ENCODE data around the gene TNFRSF11A. TPM values are rescaled to one million over a fixed set of nuclear protein-coding genes. Genes with fewer than 3 reads are reported as not detected.

TNFRSF11A gene
- total and polyA plus RNA-seq, 10 donors, result 0.29 to 11.8 (median 4.2) TPM

DNA sequence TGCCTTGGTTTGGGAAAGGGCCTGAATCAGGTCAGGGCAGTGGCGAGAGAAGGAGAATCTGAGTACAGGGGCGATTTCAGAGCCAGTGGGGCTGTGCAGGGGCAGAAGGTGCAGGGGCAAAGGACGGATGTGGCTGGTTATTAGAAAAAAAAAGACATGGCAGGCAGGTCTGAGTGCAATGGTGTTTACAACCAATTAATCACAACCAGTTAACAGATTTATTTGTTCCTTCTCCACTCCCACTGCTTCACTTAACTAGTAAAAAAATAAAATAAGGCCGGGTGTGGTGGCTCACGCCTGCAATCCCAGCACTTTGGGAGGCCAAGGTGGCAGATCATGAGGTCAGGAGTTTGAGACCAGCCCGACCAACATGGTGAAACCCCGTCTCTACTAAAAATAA lies 5.5 kb downstream of the TNFRSF11A start:
- TF ChIP-seq, protein P1, sequence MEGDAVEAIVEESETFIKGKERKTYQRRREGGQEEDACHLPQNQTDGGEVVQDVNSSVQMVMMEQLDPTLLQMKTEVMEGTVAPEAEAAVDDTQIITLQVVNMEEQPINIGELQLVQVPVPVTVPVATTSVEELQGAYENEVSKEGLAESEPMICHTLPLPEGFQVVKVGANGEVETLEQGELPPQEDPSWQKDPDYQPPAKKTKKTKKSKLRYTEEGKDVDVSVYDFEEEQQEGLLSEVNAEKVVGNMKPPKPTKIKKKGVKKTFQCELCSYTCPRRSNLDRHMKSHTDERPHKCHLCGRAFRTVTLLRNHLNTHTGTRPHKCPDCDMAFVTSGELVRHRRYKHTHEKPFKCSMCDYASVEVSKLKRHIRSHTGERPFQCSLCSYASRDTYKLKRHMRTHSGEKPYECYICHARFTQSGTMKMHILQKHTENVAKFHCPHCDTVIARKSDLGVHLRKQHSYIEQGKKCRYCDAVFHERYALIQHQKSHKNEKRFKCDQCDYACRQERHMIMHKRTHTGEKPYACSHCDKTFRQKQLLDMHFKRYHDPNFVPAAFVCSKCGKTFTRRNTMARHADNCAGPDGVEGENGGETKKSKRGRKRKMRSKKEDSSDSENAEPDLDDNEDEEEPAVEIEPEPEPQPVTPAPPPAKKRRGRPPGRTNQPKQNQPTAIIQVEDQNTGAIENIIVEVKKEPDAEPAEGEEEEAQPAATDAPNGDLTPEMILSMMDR (IDR thresholded peaks at IDR 0.05 in 8 of 11, conservative IDR thresholded peaks at IDR 0.05 in 3 of 11), result no peak
- TF ChIP-seq POLR2A (IDR thresholded peaks at IDR 0.05) (no peak), POLR2AphosphoS5 (IDR thresholded peaks at IDR 0.05) (no peak)
- Histone ChIP-seq H3K4me1 (peaks cover 14 to 67% (median 39%) of the 10 kb centered on the region in 6 donors), H3K9me3 (no peaks in the 10 kb centered on the region), H3K4me3 (no peak overlapping the region), H3K27ac (no peak overlapping the region), H3K36me3 (no peaks in the 10 kb centered on the region), H3K27me3 (replicated peaks in 1 of 7) (peaks cover 3 to 91% (median 40%) of the 10 kb centered on the region in 7 donors)
- WGBS, 5 donors, result 88 to 92% (median 90%) methylated on average over 7 of the region's 7 CpGs
- intact Hi-C loops (cut with DNase I; ENCODE audit: low total_unique reads), result no loop called here
- peak; percentile 35 for DNase-seq

DNA sequence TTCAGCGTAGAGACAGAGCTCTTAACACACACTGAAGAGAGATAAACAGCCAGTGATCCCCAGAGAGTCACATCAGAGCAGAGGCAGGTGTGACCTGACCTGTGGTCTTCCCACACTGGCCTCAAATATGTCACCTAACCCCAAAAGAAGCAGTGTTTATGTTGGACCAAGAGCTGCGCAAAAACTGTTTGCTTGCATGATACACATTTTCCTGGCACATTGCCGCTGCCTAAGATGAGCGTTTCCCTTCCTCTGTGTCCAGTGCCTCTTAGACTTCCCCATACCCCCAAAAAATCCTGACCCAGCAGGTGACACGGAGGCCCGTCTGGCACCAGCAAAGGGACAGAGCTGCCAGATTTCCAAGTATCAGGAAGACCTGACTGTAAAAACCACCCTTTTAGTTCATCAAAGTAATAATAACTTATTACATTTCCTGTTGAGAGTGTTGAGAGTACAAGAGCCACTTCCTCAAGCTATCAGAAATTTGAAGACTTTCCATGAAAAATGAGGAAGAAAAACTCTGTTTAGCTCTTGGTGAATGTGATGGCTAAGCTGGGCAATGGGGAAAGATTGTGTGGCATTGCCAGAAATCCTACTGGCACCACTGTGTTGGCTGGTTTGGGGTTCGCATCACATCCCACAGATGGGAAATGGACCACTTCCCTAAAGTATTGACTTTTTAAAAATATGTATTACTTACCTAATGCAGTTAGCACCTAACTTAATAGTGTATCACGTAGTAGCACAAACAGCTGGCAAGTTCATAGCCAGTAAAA lies 6.7 kb downstream of the TNFRSF11A start:
- intact Hi-C loops (cut with DNase I; ENCODE audit: low total_unique reads), result no loop called here
- Histone ChIP-seq H3K27me3 (replicated peaks in 1 of 7) (peaks cover 0 to 86% (median 29%) of the 10 kb centered on the region in 7 donors), H3K4me3 (no peak overlapping the region), H3K9me3 (no peaks in the 10 kb centered on the region), H3K4me1 (peaks cover 3 to 56% (median 28%) of the 10 kb centered on the region in 6 donors), H3K36me3 (no peaks in the 10 kb centered on the region), H3K27ac (peak overlapping the region in 2 of 8 donors; percentile 2 to 22)
- DNase-seq, result peak; percentile 50
- TF ChIP-seq POLR2AphosphoS5 (IDR thresholded peaks at IDR 0.05) (no peak), POLR2A (IDR thresholded peaks at IDR 0.05) (no peak)
- TF ChIP-seq, protein P1 (IDR thresholded peaks at IDR 0.05 in 8 of 11, conservative IDR thresholded peaks at IDR 0.05 in 3 of 11), result no peak
- 46 to 62% (median 54%) methylated on average over 7 to 8 of the region's 8 CpGs for WGBS, 5 donors

DNA sequence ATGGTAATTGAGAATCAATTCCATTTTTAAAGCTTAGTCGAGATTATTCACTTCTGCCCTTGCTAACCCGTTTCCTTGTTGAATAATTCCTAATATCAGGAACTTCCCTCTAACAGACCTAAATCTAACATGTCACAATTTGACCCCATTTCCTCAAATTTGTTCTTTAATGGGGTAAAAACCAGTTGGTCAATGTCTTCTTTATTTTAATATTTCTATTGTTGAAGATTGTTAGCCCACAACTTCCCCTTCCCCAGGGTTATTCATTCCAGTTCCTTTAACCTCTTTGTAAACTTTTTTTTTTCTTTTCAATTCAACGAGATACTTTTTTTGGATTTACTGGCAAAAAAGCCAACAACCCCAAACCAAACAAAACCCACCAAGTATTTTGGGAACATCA lies 7.3 kb downstream of the TNFRSF11A start:
- WGBS, 5 donors, result 24 to 36% (median 27%) methylated on average over 3 of the region's 3 CpGs

More for the DNA sequence above, 7.3 kb downstream of the TNFRSF11A start:
- Histone ChIP-seq H3K4me1 (peaks cover 3 to 49% (median 27%) of the 10 kb centered on the region in 6 donors), H3K27ac (peak overlapping the region in 1 of 8 donors; percentile 2), H3K36me3 (no peaks in the 10 kb centered on the region), H3K4me3 (no peak overlapping the region), H3K9me3 (no peaks in the 10 kb centered on the region), H3K27me3 (replicated peaks in 1 of 7) (peaks cover 0 to 79% (median 22%) of the 10 kb centered on the region in 7 donors)
- DNase-seq, result no peak
- TF ChIP-seq POLR2A (IDR thresholded peaks at IDR 0.05), result no peak
- TF ChIP-seq, protein P1 (IDR thresholded peaks at IDR 0.05 in 8 of 11, conservative IDR thresholded peaks at IDR 0.05 in 3 of 11), result no peak
- TF ChIP-seq POLR2AphosphoS5 (IDR thresholded peaks at IDR 0.05), result no peak
- intact Hi-C loops (cut with DNase I; ENCODE audit: low total_unique reads), result no loop called here

Measured in spleen (tissue), 11 donors.